K562 (cell line): Measurements from ENCODE around the gene MARCHF3. TPM values are rescaled to one million over a fixed set of nuclear protein-coding genes. Genes with fewer than 3 reads are reported as not detected.
A peak's percentile ranks its signal among the peaks of the same experiment; 100 is the strongest.

ENCODE experiments used
- ATF4 ChIP-seq: fragments of 450-650 bp; formaldehyde crosslinking; IDR thresholded peaks from 2 replicates; pipeline ENCODE4 v1.4.0; 2022; ENCODE audit warnings: mild to moderate bottlenecking, moderate library complexity
- CHD2 ChIP-seq: IDR thresholded peaks from 2 replicates; pipeline ENCODE4 v1.6.1; 2011; ENCODE audit warnings: low read depth, low read length
- CSDE1 ChIP-seq, 2 experiments: fragments of 450-650 bp; IDR thresholded peaks; 2 replicates each; pipeline ENCODE4 v1.6.1; 2016; ENCODE audit warnings: mild to moderate bottlenecking in 1 of 2
- KDM5B ChIP-seq: fragments of 200-600 bp; sonication (generic); IDR thresholded peaks from 2 replicates; pipeline ENCODE4 v1.6.1; 2012; ENCODE audit warnings: low read depth, mild to moderate bottlenecking, moderate library complexity, low read length, control low read depth, inconsistent platforms; ENCODE audit not compliant: insufficient replicate concordance
- RNF2 ChIP-seq: sonication (generic); IDR thresholded peaks from 2 replicates; pipeline ENCODE4 v1.6.1; 2016
- RUNX1 ChIP-seq: sonication (generic); IDR thresholded peaks from 2 replicates; pipeline ENCODE4 v1.6.1; 2016; ENCODE audit warnings: antibody characterized with exemption, low read depth
- ZNF217 ChIP-seq: sonication (generic); formaldehyde crosslinking; IDR thresholded peaks from 2 replicates; pipeline ENCODE4 v1.8.0; 2022; ENCODE audit warnings: mild to moderate bottlenecking, missing genetic modification reagents
- ZNF639 ChIP-seq, 2 experiments: fragments of 200-800 bp in 1 of 2; sonication (Bioruptor generic) in 1 of 2; sonication (generic) in 1 of 2; formaldehyde crosslinking in 1 of 2; IDR thresholded peaks in 1 of 2; conservative IDR thresholded peaks in 1 of 2; 2 replicates each; pipeline versions ENCODE4 v1.5.0 to v1.6.1; 2016 to 2020; ENCODE audit warnings: missing compliant biosample characterization in 1 of 2, missing genetic modification characterization in 1 of 2, missing genetic modification reagents in 1 of 2
- polyA plus RNA-seq, 8 experiments: library from polyadenylated mRNA; depleted of rRNA in 4 of 8; stranded (reverse) in 5 of 8; unstranded in 3 of 8; fragments of >200 nt; fragmentation: Nextera tagmentation in 2 of 8; fragmentation: Illumina TruSeq in 1 of 8; extraction: Ambion mirVana in 2 of 8; extraction: Trizol in 1 of 8; gene quantifications; 2 replicates each; pipeline versions ENCODE4 v1.2.1 to v1.2.3, GENCODE V29; 2011 to 2014; ENCODE audit warnings: inconsistent platforms in 1 of 8, missing spikeins in 1 of 8
- total RNA-seq, 7 experiments: library from RNA; depleted of rRNA in 6 of 7; stranded (reverse); fragments of >200 nt in 6 of 7; fragmentation: Illumina TruSeq in 2 of 7; extraction: Trizol in 2 of 7; gene quantifications; 2 replicates each; pipeline versions ENCODE4 v1.2.1 to v1.2.3, GENCODE V29; 2011 to 2021; ENCODE audit warnings: low replicate concordance in 1 of 7

The MARCHF3 gene
- total and polyA plus RNA-seq, 9 of the 15 experiments (the other 6 are each of a cell fraction or from before 2014, with no cell fraction given), result 5.6 to 37.4 (median 16.5) TPM

- TF ChIP-seq ATF4 (CRISPR knock-in tag), result no peak
- TF ChIP-seq RNF2, result no peak
- no peak for TF ChIP-seq ZNF217
- no peak for TF ChIP-seq RUNX1
- peak; percentile 36; the same call in 1 of the 2 replicates for TF ChIP-seq CHD2
- TF ChIP-seq KDM5B, result no peak
- no peak for TF ChIP-seq CSDE1 (IDR thresholded peaks at IDR 0.05)
- TF ChIP-seq ZNF639 (CRISPR knock-in tag; conservative IDR thresholded peaks at IDR 0.05 in 1 of 2, IDR thresholded peaks at IDR 0.05 in 1 of 2), result no peak
Observed at GRCh38 chr5:127072861-127073846, 42.8 kb upstream of the MARCHF3 start, which contains the start of gene C5orf63 (continued).
